NOMO-1 treated with dmso at 0.1 percent for 144 hours (cell line): ENCODE results near the gene MS4A18.

Experiments used
- DNase-seq: peaks from one replicate; lab custom pipeline; 2025; ENCODE audit not compliant: unreplicated experiment; lab: John Stamatoyannopoulos, UW

Gene MS4A18

DNA sequence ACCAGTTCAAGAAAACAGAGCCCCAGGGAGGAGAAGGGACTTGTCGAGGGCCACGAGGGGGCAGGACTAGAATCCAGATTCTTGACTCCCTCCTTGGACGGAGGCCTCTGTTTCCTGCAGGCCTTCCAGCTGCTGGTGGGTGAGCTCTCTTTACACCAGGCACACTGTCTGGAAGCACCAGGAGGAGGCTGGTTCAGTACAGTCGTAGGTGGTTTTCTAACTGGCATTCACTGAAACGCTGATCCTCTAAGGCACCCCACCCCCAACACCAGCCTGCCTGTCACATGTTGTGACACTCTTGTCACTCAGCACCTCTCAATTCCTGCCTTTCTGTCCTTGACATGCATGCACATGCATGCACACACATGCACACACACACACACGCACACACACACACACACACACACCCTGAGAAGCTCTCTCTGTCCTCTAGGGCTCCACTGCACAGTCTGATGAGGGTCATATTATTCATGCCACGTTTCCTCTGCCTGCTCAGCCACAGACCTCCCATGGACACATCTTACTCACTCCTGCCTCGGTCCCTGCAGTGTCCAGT is 61.4 kb downstream of the MS4A18 start:
- no peak for DNase-seq

DNA sequence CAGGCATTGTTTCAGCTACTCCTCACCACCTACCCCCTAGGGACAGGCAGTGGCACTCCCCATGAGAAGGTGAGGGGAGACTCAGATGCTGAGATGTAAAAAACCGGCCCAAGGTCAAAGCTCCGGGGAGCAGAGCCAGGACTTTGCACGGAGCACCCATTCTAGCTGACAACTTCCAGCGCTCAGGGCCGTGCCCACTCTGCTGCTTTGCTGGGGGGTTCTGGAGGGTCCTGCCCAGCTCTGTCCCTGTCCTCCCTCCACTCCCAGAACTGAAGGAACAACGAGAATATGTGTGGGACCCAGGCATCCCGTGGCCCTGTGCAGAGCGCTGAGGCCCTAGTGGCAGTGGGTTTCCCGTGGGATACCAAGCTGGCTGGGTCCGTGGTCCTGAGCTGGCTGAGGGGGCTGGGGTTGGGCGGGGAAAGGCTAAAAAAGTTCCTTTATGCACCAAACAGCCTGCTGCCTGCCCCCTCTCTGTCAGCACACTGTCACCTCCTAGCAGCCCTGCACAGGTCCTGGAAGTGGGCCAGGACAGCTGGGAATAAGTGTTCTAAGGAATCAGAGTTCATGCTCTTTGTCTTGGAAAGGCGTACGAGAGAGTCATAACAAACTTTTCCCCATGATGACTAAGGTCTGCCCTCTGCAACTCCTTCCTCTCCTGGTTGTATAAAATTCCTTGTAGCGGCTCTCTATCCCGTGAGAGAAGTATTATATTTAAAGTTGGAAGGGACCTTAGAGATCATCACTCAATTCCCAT is 62.5 kb downstream of the MS4A18 start:
- no peak for DNase-seq

DNA sequence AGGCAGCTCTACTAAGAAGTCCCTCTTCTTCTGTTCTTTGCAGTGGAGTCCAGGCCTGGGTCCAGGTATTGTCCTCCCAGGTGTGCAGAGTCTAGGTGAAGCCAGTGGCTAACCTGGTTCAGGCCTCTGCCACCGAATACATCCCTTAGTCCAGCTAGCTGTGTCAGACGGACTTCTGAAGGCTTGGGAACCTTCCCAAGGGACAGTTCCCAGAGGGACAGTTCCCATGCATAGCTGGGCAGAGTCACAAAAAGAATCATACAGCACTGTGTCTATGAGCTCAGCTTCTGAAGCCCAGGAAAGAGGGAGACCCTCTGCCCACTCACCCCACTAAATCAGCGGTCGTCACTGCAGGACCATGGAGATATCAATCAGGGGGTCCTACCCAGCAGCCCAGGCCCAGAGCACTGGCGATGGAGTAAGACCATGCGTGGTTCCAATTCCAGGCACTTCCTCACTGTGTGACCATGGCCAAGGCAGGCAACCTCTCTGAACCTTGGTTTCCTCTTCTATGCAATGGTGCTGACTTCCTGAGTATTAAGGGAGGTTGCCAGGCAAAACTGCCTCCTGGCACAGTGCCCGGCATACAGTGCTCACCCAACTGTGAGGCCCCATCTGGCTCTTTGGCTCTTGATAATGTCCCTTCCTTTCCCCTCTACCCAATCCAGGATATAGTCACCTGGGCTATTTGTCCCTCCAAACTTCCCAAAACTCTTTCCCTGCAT is 64.0 kb downstream of the MS4A18 start:
- DNase-seq = no peak

DNA sequence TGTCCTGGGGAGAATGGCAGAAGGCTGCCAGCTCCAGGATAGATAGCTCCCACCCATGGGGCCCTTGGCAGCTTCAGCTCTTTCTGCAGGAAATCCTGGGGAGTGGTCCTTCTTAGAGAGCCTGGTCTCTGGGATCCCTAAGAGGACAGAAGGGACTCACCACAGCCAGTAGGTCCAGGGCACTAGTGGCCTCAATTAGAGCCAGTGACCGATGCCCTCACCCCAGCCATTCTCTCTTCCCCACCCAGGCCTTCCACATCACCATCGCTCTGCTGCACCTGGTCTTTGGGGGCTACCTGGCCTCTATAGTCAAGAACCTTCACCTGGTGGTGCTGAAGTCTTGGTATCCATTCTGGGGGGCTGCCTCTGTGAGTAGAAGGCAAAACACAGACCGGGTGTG is 66.2 kb downstream of the MS4A18 start:
- DNase-seq = no peak

DNA sequence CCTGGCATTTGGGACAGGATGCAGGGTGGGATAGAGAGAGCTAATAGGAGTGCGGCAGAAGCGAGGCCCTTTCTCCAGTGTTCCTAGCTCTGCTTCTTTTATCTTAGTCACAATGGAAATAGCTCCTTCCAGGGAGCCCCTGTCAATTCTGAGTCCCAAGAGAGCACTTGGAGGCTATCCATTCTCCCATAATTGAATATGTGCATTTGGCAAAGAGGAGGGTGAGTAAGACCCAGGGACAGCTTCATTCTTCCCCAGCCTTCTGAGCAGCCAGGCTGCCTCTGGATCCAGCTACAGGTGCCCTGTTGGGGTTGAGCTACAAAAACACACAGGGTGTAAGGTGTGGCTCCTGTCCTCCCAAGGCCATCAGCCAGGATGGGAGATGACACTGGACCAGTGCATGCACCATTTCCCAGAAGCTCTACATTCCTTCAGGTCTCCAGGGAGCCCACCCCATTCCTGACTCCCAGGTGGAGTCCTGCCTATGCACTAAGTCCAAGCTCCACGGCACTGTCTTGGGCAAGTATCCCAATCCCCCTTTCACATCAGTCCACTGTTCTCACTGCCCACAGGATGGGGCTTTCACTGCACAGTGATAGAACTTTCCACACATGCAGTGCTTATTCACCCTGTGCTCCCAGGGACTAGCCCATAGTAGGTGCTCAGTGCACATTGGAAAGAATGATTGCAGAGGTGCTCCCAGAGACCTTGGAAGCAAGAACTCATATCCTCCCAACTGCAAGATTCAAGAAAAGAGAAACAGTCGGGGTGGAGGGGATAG is 66.8 kb downstream of the MS4A18 start:
- DNase-seq = no peak

DNA sequence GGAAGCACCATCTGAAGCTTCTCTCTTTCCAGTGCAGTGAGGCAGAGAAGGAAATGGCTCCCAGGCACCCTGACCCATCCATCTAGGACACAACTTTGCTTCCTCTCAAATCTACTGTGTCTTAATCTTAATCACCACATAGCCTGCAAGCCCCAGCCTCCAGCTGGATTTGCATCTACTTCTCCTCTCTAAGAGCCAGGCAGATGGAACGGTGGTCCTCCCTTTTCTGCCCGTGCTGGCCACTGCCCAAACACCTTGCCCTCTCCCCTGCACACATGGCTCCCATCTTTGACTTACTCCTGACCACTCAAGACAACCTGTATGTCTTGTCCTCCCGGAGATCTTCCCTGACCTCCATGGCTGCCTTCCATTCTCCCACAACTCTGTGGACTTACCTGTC is 68.0 kb downstream of the MS4A18 start:
- no peak for DNase-seq
